SK-N-MC (cell line): ENCODE measurements around the gene QRICH2.

Experiments
- EZH2 ChIP-seq: fragments of 200-600 bp; sonication (generic); IDR thresholded peaks from one replicate; pipeline ENCODE4 v1.6.1; 2017; ENCODE audit warnings: antibody characterized with exemption
- FOXP2 ChIP-seq: optimal IDR thresholded peaks from 2 replicates; pipeline ENCODE3; 2011; ENCODE audit warnings: mild to moderate bottlenecking, moderate library complexity; ENCODE audit not compliant: insufficient read depth; ENCODE audit errors: extremely low read length, control extremely low read depth
- POLR2AphosphoS5 ChIP-seq: IDR thresholded peaks from 2 replicates; pipeline ENCODE4 v1.6.1; 2012; ENCODE audit warnings: mild to moderate bottlenecking, low read depth, low read length, borderline replicate concordance

- TF ChIP-seq EZH2 (no peak), POLR2AphosphoS5 (no peak), FOXP2 (no peak)
These were observed 46.2 kb upstream of the QRICH2 start for GRCh38 chr17:76354317-76354729.
